Measurements from ENCODE around the gene ETS1.

The ETS1 gene

GRCh38 chr11:128598506-128599150 lies 11.3 kb upstream of the ETS1 start:
- DNase-seq (ENCODE audit: extremely low read depth, low read depth): no peak
- TF ChIP-seq CTCF (IDR thresholded peaks at IDR 0.05; ENCODE audit: low read depth, low read length): no peak

- no peak for TF ChIP-seq CTCF (IDR thresholded peaks at IDR 0.05; ENCODE audit: low read depth, low read length)
- no peak for DNase-seq (ENCODE audit: extremely low read depth, low read depth)
These were observed 10.7 kb upstream of the ETS1 start for GRCh38 chr11:128598096-128598495.

GRCh38 chr11:128597209-128597608 lies 9.9 kb upstream of the ETS1 start:
- no peak for TF ChIP-seq CTCF (IDR thresholded peaks at IDR 0.05; ENCODE audit: low read depth, low read length)
- DNase-seq (ENCODE audit: extremely low read depth, low read depth): no peak

- DNase-seq (ENCODE audit: extremely low read depth, low read depth): no peak
- TF ChIP-seq CTCF (IDR thresholded peaks at IDR 0.05; ENCODE audit: low read depth, low read length): no peak
These were observed 8.9 kb upstream of the ETS1 start for GRCh38 chr11:128596250-128596649.

GRCh38 chr11:128595775-128596174 lies 8.4 kb upstream of the ETS1 start:
- DNase-seq (ENCODE audit: extremely low read depth, low read depth): no peak
- TF ChIP-seq CTCF (IDR thresholded peaks at IDR 0.05; ENCODE audit: low read depth, low read length): no peak

GRCh38 chr11:128595221-128595620 lies 7.9 kb upstream of the ETS1 start:
- no peak for DNase-seq (ENCODE audit: extremely low read depth, low read depth)

GRCh38 chr11:128594226-128594625 lies 6.9 kb upstream of the ETS1 start:
- no peak for TF ChIP-seq CTCF (IDR thresholded peaks at IDR 0.05; ENCODE audit: low read depth, low read length)

More at GRCh38 chr11:128595221-128595620, 7.9 kb upstream of the ETS1 start:
- TF ChIP-seq CTCF (IDR thresholded peaks at IDR 0.05; ENCODE audit: low read depth, low read length): no peak

More at GRCh38 chr11:128594226-128594625, 6.9 kb upstream of the ETS1 start:
- no peak for DNase-seq (ENCODE audit: extremely low read depth, low read depth)
